Activated CD4-positive, alpha-beta T cell treated with anti-CD3 and anti-CD28 coated beads, Interleukin-10, Interleukin-2, amounts not matched to agents 100 ng/mL and 50 ng/mL, durations not matched to agents 16 hours and 8 hours (primary cell): Measurements from ENCODE around the gene FTO.
A peak's percentile ranks its signal among the peaks of the same experiment; 100 is the strongest.

Source experiments
- DNase-seq: peaks from one replicate; pipeline ENCODE4 v3.0.0-alpha.2; 2020

Gene FTO

DNA sequence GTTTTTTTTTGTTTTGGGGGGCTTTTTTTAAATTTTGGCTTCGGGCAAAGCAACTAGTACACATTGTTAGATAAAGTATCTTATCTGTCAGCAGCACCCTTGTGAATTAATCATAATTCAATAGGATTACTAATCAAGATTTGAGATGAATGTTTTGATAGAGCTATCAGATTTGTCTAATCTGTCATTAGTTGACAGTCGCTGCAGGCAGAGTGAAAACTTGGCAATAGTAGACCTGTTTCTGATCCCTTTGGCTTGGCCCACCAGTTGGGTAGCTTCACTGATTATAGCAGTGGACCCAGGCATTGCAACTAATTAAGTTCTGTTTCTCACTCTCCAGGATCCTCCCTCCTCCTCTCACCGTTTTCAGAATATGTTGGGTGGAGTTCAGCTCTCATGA is 324.0 kb downstream of the FTO start:
- DNase-seq: no peak

DNA sequence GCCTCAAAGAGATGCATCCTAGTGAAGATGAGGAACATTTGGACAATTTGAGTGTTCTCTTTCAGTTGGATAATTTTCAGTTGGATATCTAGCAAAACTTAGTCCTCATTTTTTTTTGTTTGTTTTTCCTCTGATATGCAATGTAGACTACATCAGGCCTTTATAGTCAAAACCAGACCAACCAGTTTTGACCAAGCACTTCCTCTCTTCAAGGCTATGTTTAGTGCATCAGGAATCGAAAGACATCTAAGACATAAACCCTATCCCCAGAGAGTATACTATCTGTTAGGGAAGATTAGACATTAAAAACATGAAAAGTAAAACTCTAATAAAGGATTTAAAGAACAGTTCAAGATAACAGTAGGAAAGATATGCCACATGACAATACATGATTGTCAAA is 326.5 kb downstream of the FTO start:
- DNase-seq: no peak

DNA sequence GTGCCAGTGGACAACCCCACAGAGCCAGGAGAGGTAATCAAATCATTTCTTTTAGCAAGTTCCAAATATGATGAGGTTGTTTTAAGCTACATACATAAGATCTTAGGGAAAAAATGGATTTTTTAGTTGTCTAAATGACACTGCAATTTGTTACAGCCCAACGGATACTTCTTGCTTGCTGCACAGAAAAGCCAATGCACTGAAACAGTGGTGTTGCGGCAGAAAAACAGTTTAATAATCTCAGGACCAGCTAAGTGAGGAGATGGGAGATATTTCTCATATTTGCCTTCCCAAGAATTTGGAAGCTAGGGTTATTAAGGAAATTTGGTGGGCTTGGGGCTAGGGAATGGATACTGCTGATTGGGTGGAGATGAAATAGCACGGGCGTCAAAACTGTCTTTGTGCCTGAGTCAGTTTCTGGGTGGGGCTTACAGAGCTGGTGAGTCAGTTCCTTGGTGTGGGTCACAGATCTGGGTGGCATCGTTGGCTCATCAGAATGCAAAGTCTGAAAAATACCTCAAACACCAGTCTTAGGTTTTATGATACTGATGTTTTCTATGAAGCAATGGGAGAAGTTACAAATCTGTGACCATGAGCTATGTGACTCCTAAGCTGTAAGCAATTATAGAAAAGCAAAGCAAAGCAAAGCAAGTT is 327.3 kb downstream of the FTO start:
- DNase-seq: peak; percentile 1

DNA sequence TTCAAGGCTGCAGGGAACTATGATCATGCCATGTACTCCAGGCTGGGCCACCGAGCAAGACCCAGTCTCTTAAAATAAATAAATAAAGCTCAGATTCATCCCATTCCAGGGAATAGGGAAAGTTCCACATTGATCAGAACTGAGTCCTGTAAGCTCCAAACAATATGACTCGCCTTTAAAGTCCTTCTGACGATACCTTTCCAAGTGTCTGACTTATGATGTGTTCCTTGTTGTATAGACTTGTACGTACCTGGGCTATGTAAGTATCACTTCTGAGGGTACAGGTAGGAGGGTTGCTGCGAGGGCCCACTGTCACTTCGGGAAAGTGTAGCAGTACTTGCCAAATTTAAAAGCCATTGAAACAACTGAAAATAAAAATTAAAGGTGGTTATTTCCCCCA is 329.8 kb downstream of the FTO start:
- no peak for DNase-seq

DNA sequence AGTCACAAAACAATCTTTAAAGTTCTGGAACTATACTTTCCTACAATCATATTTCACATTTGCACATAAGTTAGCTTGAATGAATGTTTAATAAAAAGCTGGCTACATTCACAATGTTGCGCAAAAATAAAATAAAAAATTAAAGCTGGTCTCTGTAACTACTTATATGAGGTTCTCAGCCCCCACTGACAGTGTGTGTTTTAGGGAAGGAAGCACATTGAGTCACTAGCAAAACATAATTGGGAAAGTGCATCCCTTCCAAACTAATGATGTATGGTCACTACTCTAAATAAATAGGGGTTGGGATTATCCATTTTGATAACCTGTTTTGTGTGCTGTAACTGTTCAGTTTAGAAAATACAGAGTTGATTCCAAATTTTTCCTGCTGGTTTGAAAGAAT is 330.7 kb downstream of the FTO start:
- no peak for DNase-seq

DNA sequence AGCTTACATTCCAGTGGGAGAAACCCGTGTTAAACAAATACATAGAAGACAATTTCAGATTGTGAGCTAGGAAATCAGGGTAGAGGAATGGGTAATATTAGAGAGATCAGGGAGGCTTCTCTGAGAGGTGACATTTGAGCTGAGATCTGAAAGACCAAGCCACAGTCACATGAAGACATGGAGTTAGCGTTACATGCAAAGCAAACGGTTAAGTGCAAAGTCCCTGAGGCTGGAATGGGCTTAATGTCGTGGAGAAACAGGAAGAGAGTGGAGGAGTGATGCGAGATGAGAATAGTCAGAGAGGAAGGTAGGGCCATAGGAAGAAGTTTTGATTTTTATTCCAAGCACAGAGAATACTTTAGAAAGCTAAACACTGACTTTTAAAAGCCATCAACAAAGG is 336.5 kb downstream of the FTO start:
- DNase-seq: no peak

DNA sequence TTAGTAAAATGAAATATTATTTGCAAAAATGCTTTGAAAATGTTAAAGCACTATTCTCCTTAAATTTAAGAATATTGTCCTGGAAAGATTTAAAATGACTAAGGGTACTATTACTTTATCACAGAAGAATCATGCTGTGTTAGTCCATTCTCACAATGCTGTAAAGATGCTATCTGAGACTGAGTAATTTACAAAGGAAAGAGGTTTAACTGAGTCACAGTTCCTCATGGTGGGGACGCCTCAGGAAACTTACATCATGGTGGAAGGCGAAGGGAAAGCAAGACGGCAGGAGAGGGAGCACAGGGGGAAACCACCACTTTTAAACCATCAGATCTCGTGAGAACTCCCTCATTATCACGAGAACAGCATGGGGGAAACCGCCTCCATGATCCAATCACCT is 337.0 kb downstream of the FTO start:
- DNase-seq: no peak

DNA sequence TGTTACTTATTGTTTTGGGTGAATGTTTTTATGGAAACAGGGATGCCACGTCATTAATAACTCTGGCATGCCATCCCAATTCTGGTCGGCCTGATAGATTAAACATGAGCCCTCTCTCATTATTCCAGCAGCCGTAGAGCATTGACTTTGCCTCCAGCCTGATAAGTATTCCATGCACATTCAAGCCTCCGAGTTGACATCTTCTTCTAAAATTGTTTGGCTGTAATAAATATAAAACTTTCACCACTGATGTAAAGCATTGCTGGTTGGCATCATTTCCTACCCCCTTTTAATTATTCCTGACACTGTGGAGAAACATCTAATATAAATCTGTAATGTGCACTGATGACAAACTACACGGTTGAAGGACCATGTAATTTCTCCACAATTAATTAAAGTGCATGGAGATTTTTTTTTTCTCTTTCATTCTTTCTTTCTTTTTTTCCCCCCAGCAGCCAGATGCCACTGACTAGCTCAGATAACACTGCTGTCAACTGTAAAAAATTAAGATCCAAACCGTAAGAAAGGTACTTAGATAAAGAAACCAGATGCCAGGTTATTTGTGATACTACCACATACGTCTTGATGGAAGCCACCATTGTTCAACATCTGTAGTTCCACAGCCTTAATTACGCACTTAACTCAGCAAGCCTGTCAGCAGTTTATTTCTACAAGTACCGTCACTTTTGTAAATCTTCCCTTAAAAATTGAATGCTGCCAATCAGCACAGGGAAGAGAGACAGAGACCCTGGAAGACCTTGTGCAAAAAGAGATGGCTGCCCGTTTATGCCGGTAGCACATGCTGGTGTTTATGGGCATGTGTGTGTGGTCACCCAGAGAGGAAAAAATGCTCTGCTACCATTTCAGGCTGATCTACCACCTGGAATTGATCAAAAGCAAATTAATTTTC is 344.9 kb downstream of the FTO start:
- no peak for DNase-seq

DNA sequence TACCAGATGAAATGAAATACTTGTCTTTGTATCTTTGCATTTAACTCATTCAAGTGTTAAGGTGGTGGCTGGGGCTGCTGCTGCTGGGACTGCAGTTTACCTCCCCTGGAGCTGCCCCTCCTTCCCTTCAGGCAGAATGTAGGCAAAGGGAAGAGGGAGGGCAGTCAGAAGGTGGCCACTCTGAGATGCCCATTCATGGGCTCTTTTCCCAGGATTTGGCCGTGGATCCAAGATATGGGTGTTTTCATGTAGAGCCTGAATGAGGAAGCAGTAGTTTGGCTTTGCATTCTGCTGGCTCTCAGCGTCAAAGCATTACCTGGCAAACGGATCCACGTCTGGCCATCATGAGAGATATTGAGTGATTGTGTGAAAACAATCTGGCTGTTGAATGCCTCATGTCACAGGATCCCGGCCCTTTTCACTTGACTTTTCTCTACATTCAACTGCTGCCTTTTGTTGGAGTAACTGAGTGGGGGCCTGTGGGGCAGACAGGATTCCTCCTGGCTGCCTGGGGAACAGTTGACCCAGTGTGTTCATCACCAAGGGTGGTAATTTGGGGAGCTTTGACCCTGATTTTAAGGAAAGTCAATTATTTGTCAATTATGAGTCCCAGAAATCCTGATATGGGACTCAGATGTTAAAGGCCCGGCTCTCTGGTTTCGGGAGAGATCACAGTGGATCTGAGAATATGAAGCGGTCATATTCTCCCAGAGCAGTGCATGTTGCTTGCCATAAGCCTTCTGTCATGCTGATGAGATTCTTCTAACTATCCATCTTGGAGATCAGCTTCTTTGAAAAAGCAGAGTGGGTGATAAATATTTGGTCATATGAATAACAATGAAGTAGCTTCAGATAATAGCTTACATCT is 345.9 kb downstream of the FTO start:
- DNase-seq: no peak

DNA sequence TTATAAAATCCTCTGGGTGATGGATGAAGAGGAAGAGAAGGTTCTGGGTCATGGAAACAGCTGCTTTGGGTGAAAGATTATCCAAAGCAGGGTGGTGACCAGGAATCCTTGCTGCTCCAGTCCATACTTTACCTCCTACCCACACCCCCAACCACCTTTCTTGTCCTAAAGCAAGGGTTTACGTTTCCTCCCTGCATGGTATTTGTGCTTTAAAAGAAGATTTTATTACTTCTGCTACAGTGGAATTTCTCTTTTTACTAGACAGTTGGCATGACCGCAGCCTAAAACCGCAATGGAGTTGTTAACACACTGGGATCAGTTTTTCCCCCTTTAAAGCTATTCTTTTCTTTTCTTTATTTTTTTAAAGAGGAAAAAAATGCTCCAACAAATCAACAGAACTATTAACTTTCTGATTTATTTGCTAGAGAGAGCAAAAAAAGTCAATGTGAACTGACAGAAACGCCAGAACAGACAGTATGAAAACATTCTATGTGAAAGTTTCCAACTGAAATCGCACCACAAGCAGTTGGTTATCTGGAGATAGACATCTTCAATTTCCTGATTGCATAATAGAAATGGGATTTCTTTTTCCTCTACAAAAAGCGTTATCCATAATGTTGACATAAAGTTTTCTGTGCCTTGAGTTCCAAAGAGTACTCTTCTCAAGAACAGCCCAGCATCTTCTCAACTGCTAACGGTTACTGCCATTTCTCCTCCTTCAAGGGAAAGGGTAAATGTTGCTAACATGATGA is 346.7 kb downstream of the FTO start:
- no peak for DNase-seq

DNA sequence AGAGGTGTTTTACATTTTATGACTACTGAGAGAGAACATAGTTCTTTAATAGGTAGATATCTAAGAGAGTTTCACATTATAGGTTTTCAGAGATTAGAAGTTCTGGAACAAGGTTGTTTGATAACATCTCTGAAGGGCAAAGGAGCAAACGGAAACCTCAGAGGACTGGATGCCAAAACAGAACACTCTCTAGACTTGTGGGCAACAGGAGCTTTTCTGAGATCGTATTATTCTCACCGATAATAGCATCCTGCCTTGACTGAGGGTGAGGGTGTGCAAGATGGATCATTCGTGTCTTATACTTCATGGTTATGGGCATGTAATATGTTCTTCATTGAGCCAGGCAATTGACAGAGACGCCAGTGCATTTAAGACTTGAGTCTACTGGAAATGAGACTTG is 347.9 kb downstream of the FTO start:
- no peak for DNase-seq

DNA sequence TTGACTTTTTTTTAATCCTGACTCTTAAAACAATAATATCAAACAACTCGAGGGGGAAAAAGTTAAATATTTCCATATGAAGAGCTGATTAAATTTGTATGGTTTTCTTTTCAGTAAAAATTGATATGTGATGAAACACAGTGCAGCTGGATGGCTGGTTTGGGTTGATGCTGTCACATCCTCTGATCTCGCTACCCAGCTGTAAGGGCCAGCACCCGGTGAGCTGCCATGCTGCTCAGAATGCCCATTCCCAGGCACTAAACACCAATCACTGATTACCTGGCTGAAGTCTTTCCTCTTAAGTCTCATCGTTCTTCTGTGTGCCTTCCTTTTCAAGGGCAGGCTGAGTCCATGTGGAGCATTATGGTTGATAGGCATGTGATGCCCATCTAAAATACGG is 348.3 kb downstream of the FTO start:
- DNase-seq: no peak

DNA sequence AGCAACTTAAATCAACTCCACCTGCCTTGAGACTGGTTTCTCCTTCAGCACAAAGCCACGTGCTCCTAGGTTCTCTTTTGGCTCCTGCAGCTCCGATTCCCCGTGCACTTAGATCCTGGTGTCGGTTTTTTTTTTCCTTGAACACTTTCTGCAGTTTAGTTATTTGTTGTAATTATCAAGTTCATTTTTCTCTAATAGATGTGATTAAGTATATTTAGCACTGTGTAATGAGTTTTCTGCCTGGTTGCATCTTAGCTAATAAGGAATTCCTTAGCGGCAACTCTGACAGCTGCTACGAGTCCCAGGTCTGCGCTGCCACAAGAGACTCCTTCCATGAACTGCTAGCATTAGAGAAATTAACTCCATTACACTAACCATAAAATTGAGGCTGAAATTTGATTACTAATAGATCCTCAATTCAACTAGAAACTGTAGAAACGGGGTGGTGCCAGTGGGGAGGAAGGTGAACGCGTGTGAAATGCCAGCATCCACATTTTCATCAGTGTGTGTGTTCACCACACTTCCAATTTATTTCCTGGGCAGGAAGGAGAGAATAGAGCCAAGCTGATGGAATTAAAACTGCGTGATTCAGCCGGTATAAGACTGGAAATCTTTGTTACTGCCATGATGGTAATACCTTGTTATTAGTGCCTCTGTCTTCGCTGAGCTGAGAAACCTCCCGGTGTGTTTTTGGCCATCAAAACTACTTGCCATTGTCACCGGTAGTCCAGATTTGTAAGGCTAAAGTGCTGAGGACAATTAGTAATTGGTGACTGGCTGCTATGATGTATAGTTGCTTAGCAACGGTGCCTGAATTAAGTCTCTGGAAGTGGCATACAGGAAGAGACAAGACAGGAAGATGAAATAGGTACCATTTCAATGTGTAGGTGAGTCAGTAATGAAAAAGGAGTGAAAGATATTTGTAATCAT is 350.2 kb downstream of the FTO start:
- DNase-seq: no peak

DNA sequence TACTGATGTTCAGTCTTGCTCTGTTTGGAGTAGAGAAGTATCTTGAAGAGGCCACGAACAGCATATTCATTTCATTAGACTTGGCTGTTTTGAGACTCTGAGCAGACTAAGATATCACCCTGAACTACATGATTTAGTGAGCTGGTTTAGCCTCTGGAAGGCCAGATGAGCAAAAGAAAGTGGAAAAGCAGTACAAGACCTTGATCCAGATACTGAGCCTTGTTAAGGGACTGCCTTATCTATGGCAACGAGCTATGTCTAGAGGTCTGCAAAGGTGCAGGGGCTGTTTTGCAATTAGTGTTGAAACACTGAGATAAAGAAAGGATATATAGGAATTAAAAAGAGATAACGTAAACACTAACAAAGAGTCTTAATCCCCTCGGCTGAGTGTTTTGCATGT is 351.2 kb downstream of the FTO start:
- no peak for DNase-seq

DNA sequence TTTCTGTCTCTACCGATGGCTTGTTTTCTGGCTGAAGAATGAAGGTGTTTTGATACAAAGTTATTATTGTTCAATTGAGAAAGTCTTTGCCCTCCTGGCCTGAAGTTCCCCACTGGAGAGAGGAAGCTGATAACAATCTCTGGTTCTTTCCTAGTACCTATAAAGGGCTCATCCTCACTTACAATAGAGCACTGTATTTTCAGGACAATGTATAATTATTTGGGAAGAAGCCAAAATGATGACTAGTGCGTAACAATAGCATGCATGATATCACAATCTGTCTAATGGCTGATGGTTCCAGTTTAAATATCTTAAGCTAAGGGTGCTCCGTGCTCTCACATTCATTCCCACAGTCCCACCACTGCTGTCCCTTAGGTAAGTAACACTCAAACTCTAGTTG is 351.9 kb downstream of the FTO start:
- no peak for DNase-seq

DNA sequence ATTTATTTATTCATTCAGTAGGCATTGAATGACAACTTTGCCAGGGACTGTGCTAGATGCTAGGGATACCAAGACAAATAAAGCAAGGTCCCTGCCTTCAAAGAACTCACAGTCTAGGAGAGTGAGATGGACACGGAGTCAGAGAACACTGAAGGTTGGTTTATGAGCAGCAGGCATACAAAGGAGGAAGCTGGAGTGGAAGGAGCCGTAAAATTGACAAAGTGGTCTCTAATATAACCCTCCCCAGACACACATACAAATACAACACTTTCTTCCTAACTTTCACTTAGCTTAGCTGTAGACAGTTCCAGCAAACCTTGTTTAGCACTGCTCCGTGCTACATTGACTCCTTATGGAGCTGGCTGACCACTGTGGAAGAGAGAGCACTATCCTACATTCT is 353.0 kb downstream of the FTO start:
- no peak for DNase-seq

DNA sequence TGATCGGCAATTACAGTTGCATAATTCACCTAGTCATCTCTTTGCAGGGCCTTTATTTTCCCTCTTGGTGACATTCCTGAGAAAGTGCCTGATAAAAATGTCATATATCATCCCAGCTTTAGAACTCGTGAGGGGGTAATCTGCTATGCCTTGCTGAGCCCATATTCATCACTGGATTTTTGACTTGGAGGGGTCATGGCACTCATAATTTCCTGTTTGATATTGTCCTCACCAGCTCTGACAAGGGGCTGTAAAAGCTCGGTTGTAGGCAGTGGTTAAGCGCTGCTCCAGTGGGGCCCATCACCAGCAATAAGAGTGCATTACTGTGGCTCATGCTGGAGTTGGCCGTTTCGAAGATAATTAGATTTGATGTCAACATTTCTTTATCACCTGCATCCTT is 355.4 kb downstream of the FTO start:
- no peak for DNase-seq

DNA sequence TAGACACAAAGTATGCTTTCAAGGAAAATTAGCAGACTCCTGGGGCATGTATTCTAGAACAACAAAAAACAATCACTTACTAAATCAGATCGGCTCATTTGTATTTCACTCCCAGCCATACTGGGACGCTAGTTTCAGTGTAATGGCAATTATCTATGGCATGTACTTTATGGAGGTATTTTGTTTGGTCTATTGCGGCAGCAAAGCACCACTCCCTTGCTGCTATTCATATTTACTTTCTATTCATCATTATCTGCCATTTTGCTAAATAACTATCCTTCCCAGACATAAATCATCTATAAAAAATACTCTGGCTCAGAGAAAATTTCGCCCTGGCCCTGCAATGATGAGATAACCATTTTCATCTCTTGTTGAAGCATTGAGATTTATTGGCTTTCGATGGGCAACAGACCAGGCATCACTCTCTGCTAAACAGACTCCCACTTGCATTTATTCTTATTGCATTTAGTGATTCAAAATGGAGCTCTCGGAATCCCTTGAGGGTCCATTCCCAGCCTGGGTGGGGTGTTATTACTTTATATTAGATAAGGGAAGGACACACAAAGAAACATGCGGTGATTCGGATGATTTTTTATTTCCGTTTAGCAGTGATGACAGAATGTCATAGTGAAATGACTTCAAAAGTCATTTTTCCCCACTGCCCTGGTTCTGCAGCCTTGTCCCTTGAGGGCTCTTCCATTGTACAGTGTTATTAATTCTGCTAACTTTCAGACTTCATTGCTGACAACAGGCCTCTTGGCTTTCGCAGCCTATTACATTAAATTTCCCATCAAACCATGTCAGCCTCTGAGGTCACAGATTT is 356.9 kb downstream of the FTO start:
- DNase-seq: no peak

DNA sequence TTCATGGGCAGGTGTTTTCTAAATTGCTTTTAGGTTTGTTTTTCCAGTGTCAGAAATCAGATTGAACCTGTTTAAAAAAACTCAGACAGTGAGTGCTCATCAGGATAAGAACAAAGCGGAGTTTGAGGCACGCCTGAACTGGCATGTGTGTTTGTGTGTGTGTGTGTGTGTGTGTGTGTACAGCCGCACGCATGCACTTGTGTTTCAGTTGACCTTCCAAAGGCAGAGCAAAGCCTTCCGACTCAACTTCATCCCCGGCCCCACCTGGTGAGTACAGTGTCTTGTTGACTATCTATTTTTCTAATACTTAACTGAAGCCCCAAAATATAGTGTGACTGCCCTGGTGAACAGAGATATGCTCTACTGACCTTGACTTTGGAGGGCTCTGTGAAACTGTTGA is 357.5 kb downstream of the FTO start:
- DNase-seq: no peak

DNA sequence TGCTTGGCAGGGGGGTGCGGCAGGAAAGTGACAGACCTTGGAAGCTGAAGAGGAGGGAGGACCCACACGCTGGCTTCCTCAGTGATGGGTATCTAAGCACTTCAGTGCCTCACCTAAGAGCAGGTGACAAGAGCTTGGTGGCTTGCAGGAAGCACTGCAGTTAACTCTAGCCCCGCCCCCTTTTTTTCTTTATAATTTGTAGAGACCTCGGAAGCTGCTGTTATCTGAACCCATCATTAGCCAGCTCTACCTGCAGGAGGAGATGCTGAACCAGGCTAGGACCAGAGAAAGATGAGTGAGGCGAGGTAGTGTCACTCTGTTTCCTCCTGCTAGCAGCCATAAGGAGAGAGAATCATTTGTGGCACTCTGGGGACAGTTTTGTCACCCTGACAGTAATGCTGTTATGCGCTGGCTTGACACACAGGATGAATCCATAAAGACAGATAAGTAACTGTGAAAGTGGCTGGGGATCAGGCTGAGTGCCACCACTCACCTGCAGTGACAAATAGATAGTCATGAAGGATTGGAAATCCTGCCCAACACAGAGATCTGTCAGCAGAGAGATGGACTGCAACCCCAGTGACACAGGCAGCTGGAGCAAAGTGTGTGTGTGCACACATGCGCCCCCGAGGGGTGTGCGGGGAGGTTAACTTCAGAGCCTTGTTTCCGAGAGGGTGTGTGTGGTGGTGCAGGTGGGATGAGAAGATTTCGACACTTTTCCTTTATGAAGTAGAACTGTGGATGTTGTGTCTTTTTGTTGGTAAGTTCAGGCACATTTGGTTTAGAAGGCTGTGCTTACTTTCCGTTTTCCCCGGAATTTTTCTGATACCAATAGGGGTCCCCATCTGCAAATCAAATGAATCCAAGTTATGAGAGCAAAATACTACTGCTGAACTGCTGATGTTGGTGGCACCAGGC is 358.7 kb downstream of the FTO start:
- no peak for DNase-seq
